OCI-LY7 (cell line): Measurements from ENCODE around the gene NCLN. TPM values are rescaled to one million over a fixed set of nuclear protein-coding genes. Genes with fewer than 3 reads are reported as not detected.

ENCODE experiments used
- BruUV-seq: library from RNA; stranded (reverse); fragments of 400-500 nt; replicated peaks from 2 replicates; lab custom pipeline; 2021; lab: Mats Ljungman, UMichigan
- CTCF ChIA-PET: fragments of 300-600 bp; sonication (Branson Sonifier 250); formaldehyde crosslinking; loops from one replicate; lab custom pipeline; 2022; ENCODE audit warnings: antibody characterized with exemption; ENCODE audit not compliant: unreplicated experiment; lab: Charles Lee
- POLR2A ChIA-PET: fragments of 300-600 bp; sonication (Branson Sonifier 250); formaldehyde crosslinking; loops from one replicate; lab custom pipeline; 2022; ENCODE audit warnings: antibody characterized with exemption; lab: Charles Lee
- DNase-seq: peaks from one replicate; pipeline ENCODE4 v3.0.0-alpha.2; 2015; ENCODE audit warnings: low spot score
- H2AFZ ChIP-seq: fragments of 200-600 bp; sonication (generic), shearing (Covaris generic); 2 replicates; pipeline ENCODE4 v1.6.1; 2014; ENCODE audit warnings: mild to moderate bottlenecking, antibody characterized with exemption, low read length, moderate library complexity
- H3K27ac ChIP-seq: fragments of 200-600 bp; sonication (generic); 2 replicates; pipeline ENCODE4 v1.5.1; 2014; ENCODE audit warnings: mixed run types, low read depth, mild to moderate bottlenecking, moderate library complexity, low read length, inconsistent platforms; ENCODE audit not compliant: poor library complexity, severe bottlenecking
- H3K36me3 ChIP-seq: fragments of 200-600 bp; sonication (generic); 2 replicates; pipeline ENCODE4 v1.6.1; 2014; ENCODE audit warnings: mild to moderate bottlenecking, antibody characterized with exemption, low read length, moderate library complexity, mixed read lengths; ENCODE audit not compliant: insufficient read depth
- H3K4me1 ChIP-seq: fragments of 200-600 bp; sonication (generic); 2 replicates; pipeline ENCODE4 v1.5.1; 2014; ENCODE audit warnings: mild to moderate bottlenecking, low read length; ENCODE audit not compliant: insufficient read depth, poor library complexity, severe bottlenecking
- H3K4me2 ChIP-seq: fragments of 200-600 bp; sonication (generic); 2 replicates; pipeline ENCODE4 v1.6.1; 2014; ENCODE audit warnings: mild to moderate bottlenecking, low read length
- H3K4me3 ChIP-seq: fragments of 200-600 bp; sonication (generic); 2 replicates; pipeline ENCODE4 v1.5.1; 2014; ENCODE audit warnings: mild to moderate bottlenecking, low read depth, low read length; ENCODE audit not compliant: poor library complexity, severe bottlenecking
- H3K79me2 ChIP-seq: fragments of 200-600 bp; sonication (generic); 2 replicates; pipeline ENCODE4 v1.6.1; 2016; ENCODE audit warnings: low read depth, mild to moderate bottlenecking, low read length, moderate library complexity, mixed read lengths; ENCODE audit not compliant: insufficient read depth
- H3K9me2 ChIP-seq: fragments of 200-600 bp; sonication (generic); 2 replicates; pipeline ENCODE4 v1.6.1; 2016; ENCODE audit warnings: mild to moderate bottlenecking, low read length, mixed read lengths; ENCODE audit not compliant: insufficient read depth
- H3K9me3 ChIP-seq: fragments of 200-600 bp; sonication (generic); 2 replicates; pipeline ENCODE4 v1.6.1; 2014; ENCODE audit warnings: mild to moderate bottlenecking, mixed run types, low read length, mixed read lengths
- H4K20me1 ChIP-seq: fragments of 200-600 bp; sonication (generic); 2 replicates; pipeline ENCODE4 v1.6.1; 2014; ENCODE audit warnings: mild to moderate bottlenecking, antibody characterized with exemption, low read length, moderate library complexity, mixed read lengths; ENCODE audit not compliant: insufficient read depth
- CTCF ChIP-seq: fragments of 200-600 bp; sonication (generic); conservative IDR thresholded peaks from 2 replicates; pipeline ENCODE4 v1.5.1; 2014; ENCODE audit warnings: mild to moderate bottlenecking, antibody characterized with exemption, low read length, moderate library complexity, mixed read lengths
- EZH2phosphoT487 ChIP-seq: fragments of 200-600 bp; sonication (generic); IDR thresholded peaks from 2 replicates; pipeline ENCODE4 v1.6.1; 2018; ENCODE audit warnings: low read depth, borderline replicate concordance, mild to moderate bottlenecking, mixed run types, antibody characterized with exemption, low read length, moderate library complexity, mixed read lengths
- intact Hi-C: fragments of 100-400 bp; cut with micrococcal nuclease; formaldehyde crosslinking; loops from one replicate; pipeline ENCODE4 v1.10.0; 2022; ENCODE audit not compliant: unreplicated experiment
- total RNA-seq, 2 experiments: library from RNA; depleted of rRNA in 1 of 2; stranded (reverse); fragments of >200 nt in 1 of 2; shearing (Covaris generic) in 1 of 2; gene quantifications; 2 replicates each; pipeline ENCODE4 v1.2.3, GENCODE V29; 2014 to 2022

Gene NCLN
- total RNA-seq, 2 experiments from 2014 or later: 49.2 to 61.9 TPM

DNA sequence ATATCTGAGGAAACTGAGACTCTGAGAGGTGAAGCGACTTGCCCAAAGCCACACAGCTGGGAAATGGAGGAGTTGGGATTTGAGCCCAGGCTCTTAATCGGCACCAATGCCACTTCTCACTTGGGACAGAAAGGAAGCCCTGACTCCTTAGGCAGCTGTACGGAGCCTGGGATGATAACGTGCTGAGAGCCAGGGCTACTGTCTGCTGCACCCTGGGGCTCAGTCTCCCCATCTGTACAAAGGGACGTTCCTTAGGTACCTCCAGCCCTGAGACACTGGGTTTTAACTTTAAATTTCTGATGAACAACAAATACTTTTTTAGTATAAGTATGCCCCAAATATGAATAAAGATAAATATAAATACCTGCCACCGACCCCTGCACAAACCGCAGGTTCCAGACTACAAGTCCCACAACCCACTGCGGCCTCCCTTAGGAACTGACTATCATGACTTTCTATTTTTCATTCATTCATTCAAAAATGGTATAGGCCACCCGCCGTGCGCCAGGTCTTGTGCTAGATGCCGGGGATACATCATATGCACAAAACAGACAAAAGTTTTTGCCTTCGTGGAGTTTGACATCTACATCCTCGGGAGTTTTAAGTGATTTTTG, 776 bp upstream of the NCLN start:
- Histone ChIP-seq H3K4me1 (peaks cover 35% of the 10 kb centered on the region), H3K9me2 (no peaks in the 10 kb centered on the region), H3K4me3 (peak overlapping the region; percentile 97), H4K20me1 (peaks cover 8% of the 10 kb centered on the region; the same call in 1 of the 2 replicates), H3K4me2 (peak overlapping the region; percentile 77), H3K9me3 (no peaks in the 10 kb centered on the region), H3K79me2 (peaks cover 41% of the 10 kb centered on the region), H2AFZ (peak overlapping the region; percentile 53; the same call in 1 of the 2 replicates), H3K36me3 (peaks cover 14% of the 10 kb centered on the region; the same call in 1 of the 2 replicates), H3K27ac (peak overlapping the region; percentile 72)
- TF ChIP-seq EZH2phosphoT487: no peak
- TF ChIP-seq CTCF: no peak
- DNase-seq: peak; percentile 81
- BruUV-seq: no TSS peak
- intact Hi-C loops: no loop called here
- CTCF ChIA-PET: interaction anchor here (0.6 kb wide), 1 partner anchor 48 kb away, joined by 3 read pairs; no protein-coding TSS in a partner anchor
- POLR2A ChIA-PET: interaction anchor here (0.5 kb wide), 1 partner anchor 113 kb away, joined by 3 read pairs; no protein-coding TSS in a partner anchor

- Histone ChIP-seq H3K36me3 (peaks cover 14% of the 10 kb centered on the region; the same call in 1 of the 2 replicates), H3K27ac (peak overlapping the region; percentile 72), H3K9me3 (no peaks in the 10 kb centered on the region), H3K4me2 (peak overlapping the region; percentile 92), H2AFZ (peak overlapping the region; percentile 24; the same call in 1 of the 2 replicates), H3K4me3 (peak overlapping the region; percentile 97), H3K9me2 (no peaks in the 10 kb centered on the region), H3K79me2 (peaks cover 48% of the 10 kb centered on the region), H4K20me1 (peaks cover 8% of the 10 kb centered on the region; the same call in 1 of the 2 replicates), H3K4me1 (peaks cover 24% of the 10 kb centered on the region)
- CTCF ChIA-PET: no interaction called here
- DNase-seq: no peak
- intact Hi-C loops: no loop called here
- BruUV-seq: no TSS peak
- no peak for TF ChIP-seq CTCF
- TF ChIP-seq EZH2phosphoT487: no peak
- POLR2A ChIA-PET: no interaction called here
Measured at GRCh38 chr19:3186160-3186688, 494 bp downstream of the NCLN start.
